Neutrophil (primary cell): ENCODE results near the gene EME2.

ENCODE experiments used
- H3K27ac ChIP-seq: fragments of 200-600 bp; sonication (generic); 2 replicates; pipeline ENCODE4 v1.5.1; 2016; ENCODE audit warnings: mild to moderate bottlenecking, moderate library complexity
- H3K27me3 ChIP-seq: fragments of 200-600 bp; sonication (generic); 2 replicates; pipeline ENCODE4 v1.6.0; 2016; ENCODE audit warnings: mild to moderate bottlenecking
- H3K36me3 ChIP-seq: fragments of 200-600 bp; sonication (generic); 2 replicates; pipeline ENCODE4 v1.5.1; 2017
- H3K4me1 ChIP-seq, 2 experiments: fragments of 200-600 bp in 1 of 2; sonication (generic) in 1 of 2; 1 replicate in 1 of 2; 2 replicates in 1 of 2; pipeline versions ENCODE4 v1.5.1 to v1.6.1; 2013 to 2016; ENCODE audit warnings: low read depth in 1 of 2, low read length in 1 of 2, mild to moderate bottlenecking in 1 of 2, moderate library complexity in 1 of 2; ENCODE audit not compliant: control insufficient read depth in 1 of 2, insufficient read depth in 1 of 2
- H3K4me3 ChIP-seq, 2 experiments: fragments of 200-600 bp in 1 of 2; sonication (generic) in 1 of 2; 1 replicate in 1 of 2; 2 replicates in 1 of 2; pipeline ENCODE4 v1.5.1; 2013 to 2016; ENCODE audit warnings: low read depth in 1 of 2, low read length in 1 of 2, mild to moderate bottlenecking in 1 of 2, moderate library complexity in 1 of 2
- H3K9me3 ChIP-seq: fragments of 200-600 bp; sonication (generic); 2 replicates; pipeline ENCODE4 v1.5.1; 2016
- CTCF ChIP-seq: fragments of 200-600 bp; sonication (generic); IDR thresholded peaks from 2 replicates; pipeline ENCODE4 v1.5.1; 2016; ENCODE audit warnings: antibody characterized with exemption

EME2 gene

GRCh38 chr16:1741553-1742165, 31.0 kb upstream of the EME2 start:
- no peaks in the 10 kb centered on the region for H3K27me3 ChIP-seq
- H3K4me1 ChIP-seq: no peaks in the 10 kb centered on the region
- H3K9me3 ChIP-seq: no peaks in the 10 kb centered on the region
- H3K36me3 ChIP-seq: peaks cover 47% of the 10 kb centered on the region
- TF ChIP-seq CTCF: no peak
- H3K4me3 ChIP-seq: no peak overlapping the region
- H3K27ac ChIP-seq: no peak overlapping the region

GRCh38 chr16:1743376-1744337, 29.0 kb upstream of the EME2 start:
- TF ChIP-seq CTCF: no peak
- Histone ChIP-seq H3K4me1 (no peaks in the 10 kb centered on the region), H3K4me3 (no peak overlapping the region), H3K27ac (no peak overlapping the region), H3K36me3 (peaks cover 67% of the 10 kb centered on the region), H3K9me3 (no peaks in the 10 kb centered on the region), H3K27me3 (no peaks in the 10 kb centered on the region)

- Histone ChIP-seq H3K27me3 (no peaks in the 10 kb centered on the region), H3K4me1 (no peaks in the 10 kb centered on the region), H3K36me3 (peaks cover 74% of the 10 kb centered on the region), H3K4me3 (no peak overlapping the region), H3K27ac (no peak overlapping the region), H3K9me3 (no peaks in the 10 kb centered on the region)
- TF ChIP-seq CTCF: no peak
These were observed 28.2 kb upstream of the EME2 start for GRCh38 chr16:1744338-1744840.

GRCh38 chr16:1745181-1745899, 27.3 kb upstream of the EME2 start:
- Histone ChIP-seq H3K27ac (no peak overlapping the region), H3K4me3 (no peak overlapping the region), H3K27me3 (no peaks in the 10 kb centered on the region), H3K9me3 (no peaks in the 10 kb centered on the region), H3K4me1 (no peaks in the 10 kb centered on the region), H3K36me3 (peaks cover 83% of the 10 kb centered on the region)
- no peak for TF ChIP-seq CTCF

GRCh38 chr16:1745900-1746692, 26.5 kb upstream of the EME2 start:
- TF ChIP-seq CTCF: no peak
- Histone ChIP-seq H3K27ac (no peak overlapping the region), H3K27me3 (no peaks in the 10 kb centered on the region), H3K4me1 (no peaks in the 10 kb centered on the region), H3K9me3 (no peaks in the 10 kb centered on the region), H3K36me3 (peaks cover 81% of the 10 kb centered on the region), H3K4me3 (no peak overlapping the region)
